WTC11 (cell line): ENCODE measurements around the gene ELP5. TPM values are rescaled to one million over a fixed set of nuclear protein-coding genes. Genes with fewer than 3 reads are reported as not detected.

Experiments
- ATAC-seq: fragments of 200-7000 bp; cut with Tn5 transposase; 2 replicates; pipeline ENCODE4 v1.10.0; 2021; ENCODE audit warnings: mild to moderate bottlenecking, moderate library complexity
- CTCF ChIA-PET: fragments of 300-600 bp; sonication (Branson Sonifier 250); formaldehyde crosslinking; loops from one replicate; lab custom pipeline; 2021; ENCODE audit warnings: antibody characterized with exemption; lab: Charles Lee
- POLR2A ChIA-PET: fragments of 350-600 bp; sonication (Branson Sonifier 250); formaldehyde crosslinking; loops from one replicate; lab custom pipeline; 2021; ENCODE audit warnings: antibody characterized with exemption; lab: Charles Lee
- DNase-seq: peaks from one replicate; pipeline ENCODE4 v3.0.0; 2021; ENCODE audit warnings: low spot score
- H3K27ac Mint-ChIP-seq: 2 replicates; pipeline ENCODE4 v1.8.0; 2021; ENCODE audit warnings: mixed read lengths
- H3K27me3 Mint-ChIP-seq: 2 replicates; pipeline ENCODE4 v1.8.0; 2021; ENCODE audit warnings: low read depth, mild to moderate bottlenecking, moderate library complexity, mixed read lengths
- H3K36me3 Mint-ChIP-seq: 2 replicates; pipeline ENCODE4 v1.8.0; 2021; ENCODE audit warnings: mixed read lengths
- H3K4me1 Mint-ChIP-seq: 2 replicates; pipeline ENCODE4 v1.8.0; 2022; ENCODE audit warnings: mixed read lengths
- H3K4me3 Mint-ChIP-seq: 2 replicates; pipeline ENCODE4 v1.8.0; 2021; ENCODE audit warnings: mild to moderate bottlenecking, moderate library complexity, mixed read lengths
- H3K9me3 Mint-ChIP-seq: 2 replicates; pipeline ENCODE4 v1.8.0; 2021; ENCODE audit warnings: mixed read lengths
- ATF1 ChIP-seq: sonication (generic); formaldehyde crosslinking; IDR thresholded peaks from 2 replicates; pipeline ENCODE4 v1.8.1; 2023; ENCODE audit warnings: mild to moderate bottlenecking, moderate library complexity, missing genetic modification reagents
- ATF2 ChIP-seq: sonication (generic); formaldehyde crosslinking; IDR thresholded peaks from 2 replicates; pipeline ENCODE4 v1.8.1; 2022; ENCODE audit warnings: low read depth, missing genetic modification reagents, borderline replicate concordance
- FOXK1 ChIP-seq: sonication (generic); formaldehyde crosslinking; IDR thresholded peaks from 2 replicates; pipeline ENCODE4 v1.8.0; 2022; ENCODE audit warnings: mild to moderate bottlenecking, moderate library complexity, missing genetic modification reagents
- KAT7 ChIP-seq: sonication (generic); formaldehyde crosslinking; IDR thresholded peaks from 2 replicates; pipeline ENCODE4 v1.8.1; 2023; ENCODE audit warnings: missing genetic modification reagents, mild to moderate bottlenecking, borderline replicate concordance
- NR2C2 ChIP-seq: sonication (generic); formaldehyde crosslinking; IDR thresholded peaks from 2 replicates; pipeline ENCODE4 v1.8.0; 2022; ENCODE audit warnings: mild to moderate bottlenecking, missing genetic modification reagents
- PRRX2 ChIP-seq: fragments of 250-450 bp; sonication (Bioruptor Pico); IDR thresholded peaks from 2 replicates; pipeline ENCODE4 v1.8.0; 2021; ENCODE audit warnings: mild to moderate bottlenecking
- TEAD1 ChIP-seq: sonication (generic); formaldehyde crosslinking; IDR thresholded peaks from 2 replicates; pipeline ENCODE4 v1.8.0; 2022; ENCODE audit warnings: mild to moderate bottlenecking, missing genetic modification reagents
- ZBTB21 ChIP-seq: sonication (generic); formaldehyde crosslinking; IDR thresholded peaks from 2 replicates; pipeline ENCODE4 v1.8.1; 2023; ENCODE audit warnings: mild to moderate bottlenecking, missing genetic modification reagents, borderline replicate concordance
- ZNF121 ChIP-seq: sonication (generic); formaldehyde crosslinking; IDR thresholded peaks from 2 replicates; pipeline ENCODE4 v1.8.0; 2023; ENCODE audit warnings: missing genetic modification reagents
- ZNF138 ChIP-seq: sonication (generic); formaldehyde crosslinking; conservative IDR thresholded peaks from 2 replicates; pipeline ENCODE4 v1.8.1; 2022; ENCODE audit warnings: mild to moderate bottlenecking, moderate library complexity, missing genetic modification reagents
- ZNF425 ChIP-seq: fragments of 250-450 bp; sonication (Bioruptor Pico); conservative IDR thresholded peaks from 2 replicates; pipeline ENCODE4 v1.9.0; 2021; ENCODE audit warnings: mild to moderate bottlenecking
- total RNA-seq: library from RNA; stranded (reverse); gene quantifications from 3 replicates; pipeline ENCODE4 v1.2.3, GENCODE V29; 2021
- TF ChIP-seq, protein P1 (sequence below): fragments of 250-450 bp; sonication (Bioruptor Pico); IDR thresholded peaks from 2 replicates; pipeline ENCODE4 v1.9.0; 2021; ENCODE audit warnings: mild to moderate bottlenecking
- TF ChIP-seq, protein P2 (sequence below): sonication (generic); formaldehyde crosslinking; IDR thresholded peaks from 2 replicates; pipeline ENCODE4 v1.8.0; 2022; ENCODE audit warnings: mild to moderate bottlenecking, missing genetic modification reagents
- TF ChIP-seq, protein P3 (sequence below): sonication (generic); formaldehyde crosslinking; IDR thresholded peaks from 2 replicates; pipeline ENCODE4 v1.8.0; 2022; ENCODE audit warnings: mild to moderate bottlenecking, missing genetic modification reagents
- TF ChIP-seq, protein P4 (sequence below): fragments of 250-450 bp; sonication (Bioruptor Pico); IDR thresholded peaks from 2 replicates; pipeline ENCODE4 v2.1.2; 2022; ENCODE audit warnings: mild to moderate bottlenecking, moderate library complexity
- TF ChIP-seq, protein P5 (sequence below): sonication (generic); formaldehyde crosslinking; IDR thresholded peaks from 2 replicates; pipeline ENCODE4 v1.8.1; 2022; ENCODE audit warnings: mild to moderate bottlenecking, missing genetic modification reagents, moderate library complexity, borderline replicate concordance
- TF ChIP-seq, protein P6 (sequence below): sonication (generic); formaldehyde crosslinking; IDR thresholded peaks from 2 replicates; pipeline ENCODE4 v1.8.1; 2023; ENCODE audit warnings: mild to moderate bottlenecking, missing genetic modification reagents, borderline replicate concordance

ELP5 gene
- total RNA-seq, 1 experiment from 2014 or later, result 101 TPM

DNA sequence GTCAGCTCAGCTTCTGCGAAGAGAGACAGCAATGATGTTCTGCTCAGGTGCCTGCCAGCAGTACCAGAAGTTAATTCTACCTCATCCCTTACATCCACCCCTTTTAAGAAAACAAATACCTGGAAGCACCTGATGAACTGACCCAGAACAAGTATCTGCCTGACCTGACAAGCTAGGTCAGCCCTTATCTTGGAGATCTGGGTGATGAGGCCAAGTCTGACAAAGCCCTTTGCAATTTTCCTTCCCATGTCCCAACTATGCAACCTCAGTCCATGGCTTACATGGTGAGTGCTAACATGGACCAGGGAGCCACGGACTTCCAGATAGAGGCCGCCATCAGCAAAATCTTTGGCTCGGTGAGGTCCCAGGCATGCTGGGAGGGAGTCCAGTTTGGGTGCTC is 28.6 kb upstream of the ELP5 start:
- ATAC-seq (no peak), DNase-seq (no peak)
- Mint-ChIP-seq H3K36me3 (peaks cover 24% of the 10 kb centered on the region), H3K4me1 (peaks cover 23% of the 10 kb centered on the region), H3K4me3 (no peak overlapping the region), H3K27ac (peak overlapping the region; percentile 49; the same call in 1 of the 2 replicates), H3K27me3 (peaks cover 4% of the 10 kb centered on the region; the same call in 1 of the 2 replicates), H3K9me3 (no peaks in the 10 kb centered on the region)
- TF ChIP-seq NR2C2 (CRISPR knock-in tag) (no peak), ZNF138 (CRISPR knock-in tag) (no peak), ATF1 (no peak), ZBTB21 (no peak), ATF2 (CRISPR knock-in tag) (no peak), ZNF425 (CRISPR knock-in tag) (no peak), PRRX2 (CRISPR knock-in tag) (no peak), TEAD1 (CRISPR knock-in tag) (no peak), FOXK1 (CRISPR knock-in tag) (no peak), ZNF121 (CRISPR knock-in tag) (no peak), KAT7 (CRISPR knock-in tag) (no peak)
- TF ChIP-seq, protein P1, sequence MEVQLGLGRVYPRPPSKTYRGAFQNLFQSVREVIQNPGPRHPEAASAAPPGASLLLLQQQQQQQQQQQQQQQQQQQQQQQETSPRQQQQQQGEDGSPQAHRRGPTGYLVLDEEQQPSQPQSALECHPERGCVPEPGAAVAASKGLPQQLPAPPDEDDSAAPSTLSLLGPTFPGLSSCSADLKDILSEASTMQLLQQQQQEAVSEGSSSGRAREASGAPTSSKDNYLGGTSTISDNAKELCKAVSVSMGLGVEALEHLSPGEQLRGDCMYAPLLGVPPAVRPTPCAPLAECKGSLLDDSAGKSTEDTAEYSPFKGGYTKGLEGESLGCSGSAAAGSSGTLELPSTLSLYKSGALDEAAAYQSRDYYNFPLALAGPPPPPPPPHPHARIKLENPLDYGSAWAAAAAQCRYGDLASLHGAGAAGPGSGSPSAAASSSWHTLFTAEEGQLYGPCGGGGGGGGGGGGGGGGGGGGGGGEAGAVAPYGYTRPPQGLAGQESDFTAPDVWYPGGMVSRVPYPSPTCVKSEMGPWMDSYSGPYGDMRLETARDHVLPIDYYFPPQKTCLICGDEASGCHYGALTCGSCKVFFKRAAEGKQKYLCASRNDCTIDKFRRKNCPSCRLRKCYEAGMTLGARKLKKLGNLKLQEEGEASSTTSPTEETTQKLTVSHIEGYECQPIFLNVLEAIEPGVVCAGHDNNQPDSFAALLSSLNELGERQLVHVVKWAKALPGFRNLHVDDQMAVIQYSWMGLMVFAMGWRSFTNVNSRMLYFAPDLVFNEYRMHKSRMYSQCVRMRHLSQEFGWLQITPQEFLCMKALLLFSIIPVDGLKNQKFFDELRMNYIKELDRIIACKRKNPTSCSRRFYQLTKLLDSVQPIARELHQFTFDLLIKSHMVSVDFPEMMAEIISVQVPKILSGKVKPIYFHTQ (CRISPR knock-in tag), result no peak
- TF ChIP-seq, protein P2, sequence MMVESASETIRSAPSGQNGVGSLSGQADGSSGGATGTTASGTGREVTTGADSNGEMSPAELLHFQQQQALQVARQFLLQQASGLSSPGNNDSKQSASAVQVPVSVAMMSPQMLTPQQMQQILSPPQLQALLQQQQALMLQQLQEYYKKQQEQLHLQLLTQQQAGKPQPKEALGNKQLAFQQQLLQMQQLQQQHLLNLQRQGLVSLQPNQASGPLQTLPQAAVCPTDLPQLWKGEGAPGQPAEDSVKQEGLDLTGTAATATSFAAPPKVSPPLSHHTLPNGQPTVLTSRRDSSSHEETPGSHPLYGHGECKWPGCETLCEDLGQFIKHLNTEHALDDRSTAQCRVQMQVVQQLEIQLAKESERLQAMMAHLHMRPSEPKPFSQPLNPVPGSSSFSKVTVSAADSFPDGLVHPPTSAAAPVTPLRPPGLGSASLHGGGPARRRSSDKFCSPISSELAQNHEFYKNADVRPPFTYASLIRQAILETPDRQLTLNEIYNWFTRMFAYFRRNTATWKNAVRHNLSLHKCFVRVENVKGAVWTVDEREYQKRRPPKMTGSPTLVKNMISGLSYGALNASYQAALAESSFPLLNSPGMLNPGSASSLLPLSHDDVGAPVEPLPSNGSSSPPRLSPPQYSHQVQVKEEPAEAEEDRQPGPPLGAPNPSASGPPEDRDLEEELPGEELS (CRISPR knock-in tag), result no peak
- TF ChIP-seq, protein P3, sequence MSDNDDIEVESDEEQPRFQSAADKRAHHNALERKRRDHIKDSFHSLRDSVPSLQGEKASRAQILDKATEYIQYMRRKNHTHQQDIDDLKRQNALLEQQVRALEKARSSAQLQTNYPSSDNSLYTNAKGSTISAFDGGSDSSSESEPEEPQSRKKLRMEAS, result no peak
- TF ChIP-seq, protein P4, sequence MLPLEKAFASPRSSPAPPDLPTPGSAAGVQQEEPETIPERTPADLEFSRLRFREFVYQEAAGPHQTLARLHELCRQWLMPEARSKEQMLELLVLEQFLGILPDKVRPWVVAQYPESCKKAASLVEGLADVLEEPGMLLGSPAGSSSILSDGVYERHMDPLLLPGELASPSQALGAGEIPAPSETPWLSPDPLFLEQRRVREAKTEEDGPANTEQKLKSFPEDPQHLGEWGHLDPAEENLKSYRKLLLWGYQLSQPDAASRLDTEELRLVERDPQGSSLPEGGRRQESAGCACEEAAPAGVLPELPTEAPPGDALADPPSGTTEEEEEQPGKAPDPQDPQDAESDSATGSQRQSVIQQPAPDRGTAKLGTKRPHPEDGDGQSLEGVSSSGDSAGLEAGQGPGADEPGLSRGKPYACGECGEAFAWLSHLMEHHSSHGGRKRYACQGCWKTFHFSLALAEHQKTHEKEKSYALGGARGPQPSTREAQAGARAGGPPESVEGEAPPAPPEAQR (CRISPR knock-in tag), result no peak
- TF ChIP-seq, protein P5, sequence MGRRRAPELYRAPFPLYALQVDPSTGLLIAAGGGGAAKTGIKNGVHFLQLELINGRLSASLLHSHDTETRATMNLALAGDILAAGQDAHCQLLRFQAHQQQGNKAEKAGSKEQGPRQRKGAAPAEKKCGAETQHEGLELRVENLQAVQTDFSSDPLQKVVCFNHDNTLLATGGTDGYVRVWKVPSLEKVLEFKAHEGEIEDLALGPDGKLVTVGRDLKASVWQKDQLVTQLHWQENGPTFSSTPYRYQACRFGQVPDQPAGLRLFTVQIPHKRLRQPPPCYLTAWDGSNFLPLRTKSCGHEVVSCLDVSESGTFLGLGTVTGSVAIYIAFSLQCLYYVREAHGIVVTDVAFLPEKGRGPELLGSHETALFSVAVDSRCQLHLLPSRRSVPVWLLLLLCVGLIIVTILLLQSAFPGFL, result no peak
- TF ChIP-seq, protein P6, sequence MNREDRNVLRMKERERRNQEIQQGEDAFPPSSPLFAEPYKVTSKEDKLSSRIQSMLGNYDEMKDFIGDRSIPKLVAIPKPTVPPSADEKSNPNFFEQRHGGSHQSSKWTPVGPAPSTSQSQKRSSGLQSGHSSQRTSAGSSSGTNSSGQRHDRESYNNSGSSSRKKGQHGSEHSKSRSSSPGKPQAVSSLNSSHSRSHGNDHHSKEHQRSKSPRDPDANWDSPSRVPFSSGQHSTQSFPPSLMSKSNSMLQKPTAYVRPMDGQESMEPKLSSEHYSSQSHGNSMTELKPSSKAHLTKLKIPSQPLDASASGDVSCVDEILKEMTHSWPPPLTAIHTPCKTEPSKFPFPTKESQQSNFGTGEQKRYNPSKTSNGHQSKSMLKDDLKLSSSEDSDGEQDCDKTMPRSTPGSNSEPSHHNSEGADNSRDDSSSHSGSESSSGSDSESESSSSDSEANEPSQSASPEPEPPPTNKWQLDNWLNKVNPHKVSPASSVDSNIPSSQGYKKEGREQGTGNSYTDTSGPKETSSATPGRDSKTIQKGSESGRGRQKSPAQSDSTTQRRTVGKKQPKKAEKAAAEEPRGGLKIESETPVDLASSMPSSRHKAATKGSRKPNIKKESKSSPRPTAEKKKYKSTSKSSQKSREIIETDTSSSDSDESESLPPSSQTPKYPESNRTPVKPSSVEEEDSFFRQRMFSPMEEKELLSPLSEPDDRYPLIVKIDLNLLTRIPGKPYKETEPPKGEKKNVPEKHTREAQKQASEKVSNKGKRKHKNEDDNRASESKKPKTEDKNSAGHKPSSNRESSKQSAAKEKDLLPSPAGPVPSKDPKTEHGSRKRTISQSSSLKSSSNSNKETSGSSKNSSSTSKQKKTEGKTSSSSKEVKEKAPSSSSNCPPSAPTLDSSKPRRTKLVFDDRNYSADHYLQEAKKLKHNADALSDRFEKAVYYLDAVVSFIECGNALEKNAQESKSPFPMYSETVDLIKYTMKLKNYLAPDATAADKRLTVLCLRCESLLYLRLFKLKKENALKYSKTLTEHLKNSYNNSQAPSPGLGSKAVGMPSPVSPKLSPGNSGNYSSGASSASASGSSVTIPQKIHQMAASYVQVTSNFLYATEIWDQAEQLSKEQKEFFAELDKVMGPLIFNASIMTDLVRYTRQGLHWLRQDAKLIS (CRISPR knock-in tag), result no peak
- CTCF ChIA-PET, result interaction anchor here (1.0 kb wide), 2 partner anchors 9 to 73 kb away, joined by 3 to 4 read pairs; no protein-coding TSS in a partner anchor
- POLR2A ChIA-PET, result no interaction called here
